Loucy (cell line): ENCODE results near the gene ERBIN.

Experiments
- CTCF ChIP-seq: fragments of 200-600 bp; sonication (generic); conservative IDR thresholded peaks from 2 replicates; pipeline ENCODE4 v1.5.1; 2014; ENCODE audit warnings: mild to moderate bottlenecking, antibody characterized with exemption, low read length
- EZH2phosphoT487 ChIP-seq: fragments of 200-600 bp; IDR thresholded peaks from 2 replicates; pipeline ENCODE4 v1.6.1; 2018; ENCODE audit warnings: antibody characterized with exemption, mild to moderate bottlenecking, moderate library complexity, borderline replicate concordance

DNA sequence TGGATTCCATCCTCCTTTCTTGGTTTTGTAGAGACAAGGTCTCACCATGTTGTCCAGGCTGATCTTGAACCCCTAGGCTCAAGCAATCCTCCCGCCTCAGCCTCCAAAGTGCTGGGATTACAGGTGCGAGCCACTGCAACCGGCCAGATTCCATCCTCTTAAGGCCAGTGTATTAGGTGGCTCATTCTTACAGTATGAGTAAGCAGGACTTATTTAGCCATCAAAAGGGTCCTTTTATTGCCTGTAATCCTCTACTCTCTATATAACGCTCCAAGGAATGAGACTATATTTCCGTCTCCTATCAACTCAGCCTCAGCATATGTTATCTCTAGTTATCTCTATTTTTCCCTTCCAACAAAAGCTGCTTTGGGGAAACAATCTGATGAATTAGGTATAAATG, 3.0 kb upstream of the ERBIN start:
- TF ChIP-seq CTCF (no peak), EZH2phosphoT487 (no peak)
